Stomach (tissue), 9 donors: Measurements from ENCODE around the gene CAPZB. TPM values are rescaled to one million over a fixed set of nuclear protein-coding genes. Genes with fewer than 3 reads are reported as not detected.

Source experiments
- DNase-seq, 2 donors: peaks; one replicate each; pipeline versions ENCODE4 v3.0.0 to v3.0.0-alpha.2; 2013 to 2019
- H3K27ac ChIP-seq, 5 donors: fragments of 200-600 bp in 4 of 5; sonication (generic) in 4 of 5; one replicate each; pipeline ENCODE4 v1.5.1; 2013 to 2019; ENCODE audit warnings: mild to moderate bottlenecking in 1 of 5, moderate library complexity in 1 of 5
- H3K27me3 ChIP-seq, 3 donors: fragments of 200-600 bp; sonication (generic); one replicate each; pipeline ENCODE4 v1.5.1; 2017 to 2019; ENCODE audit warnings: mixed run types in 1 of 3
- H3K36me3 ChIP-seq, 4 donors: fragments of 200-600 bp; sonication (generic); 1 replicate in 3 of 4; 2 replicates in 1 of 4; pipeline ENCODE4 v1.5.1; 2016 to 2019
- H3K4me1 ChIP-seq, 4 donors: fragments of 200-600 bp; sonication (generic); one replicate each; pipeline ENCODE4 v1.5.1; 2016 to 2019
- H3K4me3 ChIP-seq, 4 donors: fragments of 200-600 bp; sonication (generic) in 3 of 4; one replicate each; pipeline ENCODE4 v1.5.1; 2016 to 2019; ENCODE audit warnings: mild to moderate bottlenecking in 1 of 4
- H3K9me3 ChIP-seq, 4 donors: fragments of 200-600 bp; sonication (generic); one replicate each; pipeline ENCODE4 v1.5.1; 2016 to 2019
- CTCF ChIP-seq, 7 experiments: fragments of 450-650 bp in 4 of 7; fragments of 200-600 bp in 3 of 7; sonication (generic) in 3 of 7; IDR thresholded peaks; one replicate each; pipeline ENCODE4 v1.5.1; 2016 to 2019; ENCODE audit warnings: antibody characterized with exemption in 7 of 7, control low read depth in 2 of 7, mild to moderate bottlenecking in 1 of 7
- EP300 ChIP-seq: sonication (generic); formaldehyde crosslinking; IDR thresholded peaks from one replicate; pipeline ENCODE4 v1.6.1; 2017; ENCODE audit warnings: antibody characterized with exemption
- POLR2A ChIP-seq, 4 donors: fragments of 450-650 bp; IDR thresholded peaks; one replicate each; pipeline ENCODE4 v1.6.1; 2016; ENCODE audit warnings: antibody characterized with exemption in 4 of 4, control low read depth in 2 of 4, mild to moderate bottlenecking in 1 of 4, moderate library complexity in 1 of 4
- POLR2AphosphoS5 ChIP-seq, 3 donors: sonication (generic); formaldehyde crosslinking; IDR thresholded peaks; one replicate each; pipeline ENCODE4 v1.6.1; 2016; ENCODE audit warnings: antibody characterized with exemption in 3 of 3
- WGBS, 5 donors: extraction: QIAGEN DNeasy Blood & Tissue Kit in 3 of 5; methylation state at CpG; one replicate each; pipeline versions ENCODE4 v1.1.5 to v1.1.7; 2013 to 2018; 5-methylcytosine and 5-hydroxymethylcytosine counted together
- intact Hi-C: fragments of 100-400 bp; cut with DNase I; formaldehyde crosslinking; loops from one replicate; pipeline ENCODE4 v1.15.1; 2023; ENCODE audit warnings: low total_unique reads
- polyA plus RNA-seq, 3 donors: library from polyadenylated mRNA; stranded (reverse); fragments of 200-250 nt; gene quantifications; one replicate each; pipeline ENCODE4 v1.2.3, GENCODE V29; 2013
- total RNA-seq, 5 donors: library from RNA; depleted of rRNA; stranded (reverse); fragments of >200 nt; gene quantifications; one replicate each; pipeline versions ENCODE4 v1.1.0 to v1.2.3, GENCODE V29; 2014 to 2016
- donor health status: healthy with polysubstance abuse.
- donor health status: Bipolar disorder and iron deficiency.
- donor health status: healthy.

CAPZB gene
- total and polyA plus RNA-seq, 8 donors: 84.9 to 345 (median 155) TPM

GRCh38 chr1:19361611-19362147, 123.7 kb downstream of the CAPZB start:
- TF ChIP-seq POLR2AphosphoS5 (IDR thresholded peaks at IDR 0.05): no peak
- no peak for TF ChIP-seq CTCF (IDR thresholded peaks at IDR 0.05)
- no peak for TF ChIP-seq EP300
- TF ChIP-seq POLR2A (IDR thresholded peaks at IDR 0.05): no peak
- Histone ChIP-seq H3K4me3 (no peak overlapping the region), H3K27ac (no peak overlapping the region), H3K9me3 (no peaks in the 10 kb centered on the region), H3K27me3 (no peaks in the 10 kb centered on the region), H3K36me3 (peaks cover 6 to 55% (median 34%) of the 10 kb centered on the region in 4 donors), H3K4me1 (peaks cover 0 to 54% (median 29%) of the 10 kb centered on the region in 4 donors)
- 53 to 66% (median 59%) methylated on average over 8 of the region's 8 CpGs for WGBS, 5 donors
- DNase-seq: no peak
- intact Hi-C loops: no loop called here

- DNase-seq: no peak
- no peak overlapping the region for H3K4me3 ChIP-seq
- H3K27ac ChIP-seq: no peak overlapping the region
- peaks cover 0 to 48% (median 27%) of the 10 kb centered on the region in 4 donors for H3K4me1 ChIP-seq
- WGBS, 5 donors: 82 to 87% (median 84%) methylated on average over 18 of the region's 18 CpGs
- H3K9me3 ChIP-seq: no peaks in the 10 kb centered on the region
- intact Hi-C loops: no loop called here
- H3K36me3 ChIP-seq: peaks cover 13 to 61% (median 41%) of the 10 kb centered on the region in 4 donors
- H3K27me3 ChIP-seq: no peaks in the 10 kb centered on the region
- TF ChIP-seq CTCF (IDR thresholded peaks at IDR 0.05) (no peak), POLR2A (IDR thresholded peaks at IDR 0.05) (no peak), POLR2AphosphoS5 (IDR thresholded peaks at IDR 0.05) (no peak), EP300 (no peak)
These were observed 124.3 kb downstream of the CAPZB start for GRCh38 chr1:19360843-19361610.

- WGBS, 5 donors: 76 to 83% (median 80%) methylated on average over 11 of the region's 11 CpGs
- peaks cover 19 to 67% (median 45%) of the 10 kb centered on the region in 4 donors for H3K36me3 ChIP-seq
- intact Hi-C loops: no loop called here
- no peak overlapping the region for H3K4me3 ChIP-seq
- no peaks in the 10 kb centered on the region for H3K27me3 ChIP-seq
- TF ChIP-seq EP300 (no peak), CTCF (IDR thresholded peaks at IDR 0.05) (no peak), POLR2AphosphoS5 (IDR thresholded peaks at IDR 0.05) (no peak), POLR2A (IDR thresholded peaks at IDR 0.05) (no peak)
- no peaks in the 10 kb centered on the region for H3K9me3 ChIP-seq
- no peak for DNase-seq
- peaks cover 0 to 47% (median 27%) of the 10 kb centered on the region in 4 donors for H3K4me1 ChIP-seq
- H3K27ac ChIP-seq: no peak overlapping the region
These were observed 124.9 kb downstream of the CAPZB start for GRCh38 chr1:19360432-19360831.

GRCh38 chr1:19360016-19360415, 125.3 kb downstream of the CAPZB start:
- intact Hi-C loops: no loop called here
- peaks cover 0 to 49% (median 27%) of the 10 kb centered on the region in 4 donors for H3K4me1 ChIP-seq

More at GRCh38 chr1:19360016-19360415, 125.3 kb downstream of the CAPZB start:
- H3K9me3 ChIP-seq: no peaks in the 10 kb centered on the region
- no peak overlapping the region for H3K27ac ChIP-seq
- H3K4me3 ChIP-seq: no peak overlapping the region
- H3K27me3 ChIP-seq: no peaks in the 10 kb centered on the region
- DNase-seq: no peak
- WGBS, 5 donors: 53 to 74% (median 62%) methylated on average over 6 of the region's 6 CpGs
- TF ChIP-seq POLR2A (IDR thresholded peaks at IDR 0.05) (no peak), CTCF (IDR thresholded peaks at IDR 0.05) (no peak)
- H3K36me3 ChIP-seq: peaks cover 23 to 67% (median 45%) of the 10 kb centered on the region in 4 donors
